DMS79 treated with DMSO at 0.1 percent for 48 hours (cell line): ENCODE results near the gene TACC2.
A peak's percentile ranks its signal among the peaks of the same experiment; 100 is the strongest.
"Not testable (repeated sequence)": the region's sequence is repeated elsewhere in the genome, so short reads cannot be mapped to it uniquely, and the experiment has no call there.

Experiments
- DNase-seq: peaks from one replicate; lab custom pipeline; 2025; lab: John Stamatoyannopoulos, UW

Gene TACC2

GRCh38 chr10:122096181-122096580 lies 107.2 kb downstream of the TACC2 start:
- DNase-seq: not testable (repeated sequence)

- no peak for DNase-seq
Observed at GRCh38 chr10:122096705-122097104, 107.7 kb downstream of the TACC2 start.

- DNase-seq: no peak
Observed at GRCh38 chr10:122097935-122098334, 109.0 kb downstream of the TACC2 start.

GRCh38 chr10:122098924-122099323 lies 110.0 kb downstream of the TACC2 start:
- DNase-seq: no peak

- DNase-seq: no peak
Observed at GRCh38 chr10:122099562-122099961, 110.6 kb downstream of the TACC2 start.

GRCh38 chr10:122102146-122102868 lies 113.3 kb downstream of the TACC2 start:
- DNase-seq: no peak

- no peak for DNase-seq
Observed at GRCh38 chr10:122102869-122103525, 114.0 kb downstream of the TACC2 start.

- DNase-seq: no peak
Observed at GRCh38 chr10:122103592-122103991, 114.6 kb downstream of the TACC2 start.

- not testable (repeated sequence) for DNase-seq
Observed at GRCh38 chr10:122108786-122109185, 119.8 kb downstream of the TACC2 start.

- no peak for DNase-seq
Observed at GRCh38 chr10:122112021-122112616, 123.2 kb downstream of the TACC2 start.

- peak; percentile 4 for DNase-seq
Observed at GRCh38 chr10:122112625-122113160, 123.7 kb downstream of the TACC2 start.

- DNase-seq: peak; percentile 40
Observed at GRCh38 chr10:122113161-122113944, 124.4 kb downstream of the TACC2 start.

- DNase-seq: peak; percentile 40
Observed at GRCh38 chr10:122113945-122114747, 125.2 kb downstream of the TACC2 start.

GRCh38 chr10:122115874-122116273 lies 126.9 kb downstream of the TACC2 start:
- no peak for DNase-seq

- DNase-seq: peak; percentile 34
Observed at GRCh38 chr10:122116331-122116730, 127.4 kb downstream of the TACC2 start.

- no peak for DNase-seq
Observed at GRCh38 chr10:122117475-122117874, 128.5 kb downstream of the TACC2 start.

GRCh38 chr10:122120008-122120744 lies 131.2 kb downstream of the TACC2 start:
- DNase-seq: no peak

GRCh38 chr10:122121059-122121458 lies 132.1 kb downstream of the TACC2 start:
- no peak for DNase-seq

- no peak for DNase-seq
Observed at GRCh38 chr10:122122493-122122892, 133.5 kb downstream of the TACC2 start.

- no peak for DNase-seq
Observed at GRCh38 chr10:122123186-122123585, 134.2 kb downstream of the TACC2 start.

GRCh38 chr10:122124342-122124741 lies 135.4 kb downstream of the TACC2 start:
- no peak for DNase-seq
